ENCODE data around the gene GPRIN1. TPM values are rescaled to one million over a fixed set of nuclear protein-coding genes. Genes with fewer than 3 reads are reported as not detected.

The GPRIN1 gene
- total RNA-seq, 6 experiments from 2014 or later = 0.05 to 0.99 (median 0.30) TPM

DNA sequence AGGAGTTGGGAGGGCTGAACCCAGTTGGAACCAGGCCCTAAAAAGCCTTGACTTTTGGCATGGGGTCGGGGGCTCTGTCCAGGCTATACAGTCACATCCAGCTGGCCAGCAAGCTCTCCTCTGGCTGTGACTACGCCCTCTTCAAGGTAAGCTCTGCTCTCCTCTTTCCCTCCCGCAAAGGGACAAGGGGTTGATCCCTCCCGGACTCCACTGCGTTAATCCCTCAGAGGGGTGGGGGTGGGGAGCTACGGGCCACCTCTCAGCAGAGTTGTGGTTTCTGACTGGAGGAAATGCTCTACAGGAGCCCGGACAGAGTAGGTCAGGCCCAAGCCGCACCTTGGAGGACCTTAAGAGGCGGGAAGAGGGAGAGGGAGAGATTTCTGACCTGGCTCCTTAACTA lies 34.3 kb upstream of the GPRIN1 start:
- Histone ChIP-seq H3K27me3 (no peaks in the 10 kb centered on the region), H3K4me3 (no peak overlapping the region), H3K27ac (no peak overlapping the region), H3K36me3 (no peaks in the 10 kb centered on the region), H3K4me1 (peaks cover 0 to 10% (median 3%) of the 10 kb centered on the region in 4 donors), H3K9me3 (no peaks in the 10 kb centered on the region)
- intact Hi-C loops (cut with DNase I) = no loop called here
- TF ChIP-seq POLR2A (IDR thresholded peaks at IDR 0.05) = no peak
- DNase-seq = no peak
- no peak for ATAC-seq
- no CpG with 5 or more reads among the region's 9 CpGs for WGBS (ENCODE audit: insufficient coverage, low coverage, low lambda C conversion rate, missing lambda C conversion rate)

DNA sequence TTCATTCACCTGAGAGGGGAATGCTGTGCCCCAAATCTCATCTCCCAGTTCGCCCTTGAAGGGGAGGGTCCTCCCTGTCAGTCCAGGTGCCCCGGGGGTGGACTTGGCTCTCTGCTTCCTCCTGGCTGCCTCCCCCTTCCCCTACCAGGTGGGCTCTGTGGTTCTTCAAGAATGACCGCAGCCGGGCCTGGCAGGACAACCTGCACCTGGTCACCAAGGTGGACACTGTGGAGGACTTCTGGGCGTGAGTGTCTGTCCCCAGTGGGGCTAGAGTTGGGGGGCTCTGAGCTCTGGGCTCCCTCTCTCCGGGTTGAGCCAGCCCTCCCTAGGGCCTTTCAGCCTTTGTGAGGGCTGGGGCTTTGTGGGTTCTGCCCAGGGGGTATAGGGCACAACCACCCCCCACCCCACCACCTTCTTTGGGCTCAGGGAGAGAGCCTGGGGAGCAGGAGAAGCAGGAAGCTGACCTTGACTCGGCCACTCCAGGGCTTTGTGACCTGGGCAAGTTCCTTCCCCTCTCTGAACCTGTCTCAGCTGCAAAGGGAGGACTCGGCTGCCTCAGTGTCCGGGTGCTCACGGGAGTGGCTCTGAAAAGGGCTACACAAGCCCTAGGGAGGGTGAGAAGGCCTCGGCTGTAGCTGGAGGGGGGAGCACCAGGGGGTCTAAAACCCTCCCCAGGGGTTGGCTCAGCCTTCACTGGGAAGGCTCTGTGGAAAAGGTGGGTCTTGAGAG lies 33.7 kb upstream of the GPRIN1 start:
- Histone ChIP-seq H3K4me3 (no peak overlapping the region), H3K36me3 (no peaks in the 10 kb centered on the region), H3K4me1 (peaks cover 0 to 10% (median 3%) of the 10 kb centered on the region in 4 donors), H3K27me3 (no peaks in the 10 kb centered on the region), H3K27ac (no peak overlapping the region), H3K9me3 (no peaks in the 10 kb centered on the region)
- TF ChIP-seq, protein P1, sequence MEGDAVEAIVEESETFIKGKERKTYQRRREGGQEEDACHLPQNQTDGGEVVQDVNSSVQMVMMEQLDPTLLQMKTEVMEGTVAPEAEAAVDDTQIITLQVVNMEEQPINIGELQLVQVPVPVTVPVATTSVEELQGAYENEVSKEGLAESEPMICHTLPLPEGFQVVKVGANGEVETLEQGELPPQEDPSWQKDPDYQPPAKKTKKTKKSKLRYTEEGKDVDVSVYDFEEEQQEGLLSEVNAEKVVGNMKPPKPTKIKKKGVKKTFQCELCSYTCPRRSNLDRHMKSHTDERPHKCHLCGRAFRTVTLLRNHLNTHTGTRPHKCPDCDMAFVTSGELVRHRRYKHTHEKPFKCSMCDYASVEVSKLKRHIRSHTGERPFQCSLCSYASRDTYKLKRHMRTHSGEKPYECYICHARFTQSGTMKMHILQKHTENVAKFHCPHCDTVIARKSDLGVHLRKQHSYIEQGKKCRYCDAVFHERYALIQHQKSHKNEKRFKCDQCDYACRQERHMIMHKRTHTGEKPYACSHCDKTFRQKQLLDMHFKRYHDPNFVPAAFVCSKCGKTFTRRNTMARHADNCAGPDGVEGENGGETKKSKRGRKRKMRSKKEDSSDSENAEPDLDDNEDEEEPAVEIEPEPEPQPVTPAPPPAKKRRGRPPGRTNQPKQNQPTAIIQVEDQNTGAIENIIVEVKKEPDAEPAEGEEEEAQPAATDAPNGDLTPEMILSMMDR (IDR thresholded peaks at IDR 0.05) = no peak
- no peak for TF ChIP-seq POLR2A (IDR thresholded peaks at IDR 0.05)
- intact Hi-C loops (cut with DNase I) = no loop called here
- no peak for DNase-seq
- no peak for ATAC-seq
- 94% methylated on average over 3 of the region's 11 CpGs for WGBS (ENCODE audit: insufficient coverage, low coverage, low lambda C conversion rate, missing lambda C conversion rate)

DNA sequence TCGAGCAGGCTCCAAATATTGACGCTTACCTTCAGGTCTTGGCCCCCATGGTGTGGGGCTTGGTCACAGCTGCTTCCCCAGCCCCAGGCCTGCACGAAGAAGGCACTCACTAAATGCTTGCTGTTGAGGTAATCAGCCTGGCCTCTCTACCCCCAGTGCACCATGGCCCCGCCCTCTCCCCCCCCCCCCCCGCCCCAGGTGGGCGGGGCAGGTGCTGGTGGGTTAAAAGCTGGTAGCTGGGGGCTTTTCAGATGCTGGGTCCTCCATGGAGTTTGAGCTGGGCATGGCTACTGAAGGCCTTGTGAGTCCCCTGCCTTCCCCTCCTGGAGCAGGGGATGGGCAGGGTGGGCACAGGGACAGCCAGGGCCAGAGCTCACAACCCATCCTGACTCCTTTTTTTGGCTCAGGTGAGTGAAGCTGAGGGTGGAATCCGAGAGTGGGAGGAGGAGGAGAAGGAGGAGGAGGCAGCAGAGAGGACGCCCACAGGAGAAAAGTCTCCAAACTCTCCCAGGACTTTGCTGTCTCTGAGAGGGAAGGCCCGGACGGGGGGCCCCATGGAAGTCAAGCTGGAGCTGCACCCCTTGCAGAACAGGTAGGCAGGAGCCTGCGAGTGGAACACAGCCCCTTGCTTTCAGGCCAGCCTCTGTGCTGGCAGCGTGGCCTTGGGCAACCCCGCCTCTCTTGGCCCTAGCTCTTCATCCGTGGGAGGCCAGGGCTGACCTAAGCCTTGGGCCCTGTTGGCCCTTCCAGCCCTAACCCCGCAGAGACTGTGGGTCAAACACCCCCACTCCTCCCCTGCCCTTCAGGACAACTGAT lies 32.9 kb upstream of the GPRIN1 start:
- 0% methylated on average over 1 of the region's 15 CpGs for WGBS (ENCODE audit: insufficient coverage, low coverage, low lambda C conversion rate, missing lambda C conversion rate)
- H3K9me3 ChIP-seq = no peaks in the 10 kb centered on the region
- no peaks in the 10 kb centered on the region for H3K36me3 ChIP-seq
- intact Hi-C loops (cut with DNase I) = no loop called here
- H3K27me3 ChIP-seq = no peaks in the 10 kb centered on the region
- peak in 1 of 4 donors; percentile 19 for ATAC-seq
- TF ChIP-seq, protein P1 (IDR thresholded peaks at IDR 0.05) = no peak
- no peak for TF ChIP-seq POLR2A (IDR thresholded peaks at IDR 0.05)
- no peak overlapping the region for H3K4me3 ChIP-seq
- DNase-seq = no peak
- H3K27ac ChIP-seq = no peak overlapping the region
- peaks cover 0 to 4% (median 0%) of the 10 kb centered on the region in 4 donors for H3K4me1 ChIP-seq

DNA sequence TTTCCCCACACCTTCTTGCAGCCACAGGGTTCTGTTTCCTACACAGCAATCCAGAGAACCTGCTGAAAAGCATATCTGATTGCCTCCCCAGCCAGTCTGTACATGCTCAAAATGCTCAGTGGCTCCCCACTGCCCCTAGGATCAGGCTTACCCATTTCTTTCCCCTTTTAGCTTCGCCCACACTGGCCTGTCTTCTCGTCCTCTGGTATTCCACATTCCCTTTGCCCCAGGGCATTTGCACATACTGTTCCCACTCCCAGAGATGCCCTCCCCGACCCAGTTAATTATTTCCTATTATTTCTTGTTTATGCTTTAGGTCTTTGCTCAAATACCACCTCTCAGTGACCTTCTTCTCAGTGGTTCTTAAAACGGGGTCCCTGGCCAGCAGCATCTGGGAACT lies 30.7 kb upstream of the GPRIN1 start:
- intact Hi-C loops (cut with DNase I) = no loop called here
- no peaks in the 10 kb centered on the region for H3K36me3 ChIP-seq
- H3K4me3 ChIP-seq = no peak overlapping the region
- no peak overlapping the region for H3K27ac ChIP-seq
- no peak for ATAC-seq
- 77% methylated on average over 4 of the region's 4 CpGs for WGBS (ENCODE audit: insufficient coverage, low coverage, low lambda C conversion rate, missing lambda C conversion rate)
- no peak for DNase-seq
- no peaks in the 10 kb centered on the region for H3K9me3 ChIP-seq
- no peaks in the 10 kb centered on the region for H3K4me1 ChIP-seq
- TF ChIP-seq, protein P1 (IDR thresholded peaks at IDR 0.05) = no peak
- no peak for TF ChIP-seq POLR2A (IDR thresholded peaks at IDR 0.05)
- H3K27me3 ChIP-seq = no peaks in the 10 kb centered on the region

DNA sequence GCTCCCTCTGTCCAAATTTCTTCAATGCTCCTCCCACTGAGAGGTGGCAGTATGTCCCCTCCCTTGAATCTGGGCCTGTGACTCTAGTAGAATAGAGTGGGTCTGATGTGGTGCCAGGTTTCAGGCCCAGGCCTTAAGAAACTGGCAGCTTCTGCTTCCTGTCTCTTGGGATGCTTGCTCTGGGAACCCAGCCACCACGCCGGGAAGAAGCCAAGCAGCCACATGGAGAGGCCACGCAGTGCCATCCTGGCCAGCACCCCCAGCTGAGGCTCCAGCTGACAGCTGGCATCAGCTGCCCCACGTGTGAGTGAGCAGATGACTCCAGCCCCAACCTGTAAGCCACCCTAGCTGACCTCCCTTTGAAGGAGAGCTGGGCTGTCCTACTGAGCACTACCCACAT lies 30.0 kb upstream of the GPRIN1 start:
- DNase-seq (no peak), ATAC-seq (no peak)
- Histone ChIP-seq H3K4me3 (no peak overlapping the region), H3K36me3 (no peaks in the 10 kb centered on the region), H3K9me3 (no peaks in the 10 kb centered on the region), H3K27ac (no peak overlapping the region), H3K27me3 (no peaks in the 10 kb centered on the region), H3K4me1 (no peaks in the 10 kb centered on the region)
- WGBS (ENCODE audit: insufficient coverage, low coverage, low lambda C conversion rate, missing lambda C conversion rate) = no CpG with 5 or more reads among the region's 4 CpGs
- no peak for TF ChIP-seq POLR2A (IDR thresholded peaks at IDR 0.05)
- TF ChIP-seq, protein P1 (IDR thresholded peaks at IDR 0.05) = no peak
- intact Hi-C loops (cut with DNase I) = no loop called here

Data from right lobe of liver (tissue), 6 donors.